ENCODE data around the gene MCM10.
"Not testable (repeated sequence)": the region's sequence is repeated elsewhere in the genome, so short reads cannot be mapped to it uniquely, and the experiment has no call there.

MCM10 gene

DNA sequence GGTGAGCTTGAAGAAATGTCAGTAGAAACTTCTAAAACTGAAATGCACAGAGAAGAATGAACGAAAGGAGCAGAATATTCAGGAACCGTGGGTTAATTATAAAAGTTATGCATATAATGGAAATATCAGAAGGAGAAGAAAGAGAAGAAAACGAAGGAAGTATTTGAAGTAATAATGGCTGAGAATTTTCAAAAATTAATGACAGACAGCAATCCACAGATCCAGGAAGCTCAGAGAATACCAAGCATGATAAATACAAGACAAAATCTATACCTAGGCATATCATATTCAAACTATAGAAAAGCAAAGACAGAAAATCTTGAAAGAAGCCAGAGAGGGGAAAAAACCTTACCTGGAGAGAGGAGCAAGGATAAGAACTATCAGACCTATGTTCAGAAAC, 16.5 kb upstream of the MCM10 start:
- no peak for DNase-seq (ENCODE audit: low read depth)
- TF ChIP-seq CTCF (IDR thresholded peaks at IDR 0.05; ENCODE audit: control insufficient read depth, extremely low read depth, insufficient read depth), result no peak

GRCh38 chr10:13146379-13146778, 15.0 kb upstream of the MCM10 start:
- no peak for TF ChIP-seq CTCF (IDR thresholded peaks at IDR 0.05; ENCODE audit: control insufficient read depth, extremely low read depth, insufficient read depth)
- no peak for DNase-seq (ENCODE audit: low read depth)
- no peak overlapping the region for H3K4me3 ChIP-seq (ENCODE audit: low read depth, low read length)

More for the DNA sequence above, 16.5 kb upstream of the MCM10 start:
- H3K4me3 ChIP-seq (ENCODE audit: low read depth, low read length), result no peak overlapping the region

- no peak overlapping the region for H3K4me3 ChIP-seq (ENCODE audit: low read depth, low read length)
- TF ChIP-seq CTCF (IDR thresholded peaks at IDR 0.05; ENCODE audit: control insufficient read depth, extremely low read depth, insufficient read depth), result no peak
- DNase-seq (ENCODE audit: low read depth), result no peak
Observed at GRCh38 chr10:13147161-13147560, 14.2 kb upstream of the MCM10 start.

DNA sequence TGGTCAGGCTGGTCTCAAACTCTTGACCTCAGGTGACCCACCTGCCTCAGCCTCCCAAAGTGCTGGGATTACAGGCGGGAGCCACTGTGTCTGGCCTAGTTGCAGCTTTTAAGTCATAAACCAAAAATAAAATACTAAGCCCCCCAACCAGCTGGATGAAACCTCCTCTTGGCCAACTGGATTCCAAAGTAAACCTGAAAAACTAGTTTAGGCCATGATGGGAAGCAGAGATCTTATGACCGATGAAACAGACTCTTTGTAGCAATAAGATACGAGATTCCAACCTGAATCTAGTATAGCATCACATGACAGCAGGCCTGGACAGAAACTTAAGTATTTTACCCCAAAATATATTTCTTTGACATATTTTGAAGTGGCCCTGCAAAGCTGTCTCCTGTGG, 9.1 kb upstream of the MCM10 start:
- no peak for TF ChIP-seq CTCF (IDR thresholded peaks at IDR 0.05; ENCODE audit: control insufficient read depth, extremely low read depth, insufficient read depth)
- no peak for DNase-seq (ENCODE audit: low read depth)
- no peak overlapping the region for H3K4me3 ChIP-seq (ENCODE audit: low read depth, low read length)

DNA sequence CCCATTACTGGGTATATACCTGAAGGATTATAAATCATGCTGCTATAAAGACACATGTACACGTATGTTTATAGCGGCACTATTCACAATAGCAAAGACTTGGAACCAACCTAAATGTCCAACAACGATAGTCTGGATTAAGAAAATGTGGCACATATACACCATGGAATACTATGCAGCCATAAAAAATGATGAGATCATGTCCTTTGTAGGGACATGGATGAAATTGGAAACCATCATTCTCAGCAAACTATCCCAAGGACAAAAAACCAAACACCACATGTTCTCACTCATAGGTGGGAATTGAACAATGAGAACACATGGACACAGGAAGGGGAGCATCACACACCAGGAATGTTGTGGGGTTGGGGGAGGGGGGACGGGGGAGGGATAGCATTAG, 5.5 kb upstream of the MCM10 start:
- DNase-seq (ENCODE audit: low read depth); H3K4me3 ChIP-seq (ENCODE audit: low read depth, low read length): not testable (repeated sequence)

- no peak for TF ChIP-seq CTCF (IDR thresholded peaks at IDR 0.05; ENCODE audit: control insufficient read depth, extremely low read depth, insufficient read depth)
- H3K4me3 ChIP-seq (ENCODE audit: low read depth, low read length), result no peak overlapping the region
- DNase-seq (ENCODE audit: low read depth), result no peak
Observed at GRCh38 chr10:13158401-13158800, 3.0 kb upstream of the MCM10 start.

- DNase-seq (ENCODE audit: low read depth), result no peak
- H3K4me3 ChIP-seq (ENCODE audit: low read depth, low read length), result peak overlapping the region; percentile 70
- no peak for TF ChIP-seq CTCF (IDR thresholded peaks at IDR 0.05; ENCODE audit: control insufficient read depth, extremely low read depth, insufficient read depth)
Observed at GRCh38 chr10:13161857-13162271, 506 bp downstream of the MCM10 start.
